SKM-1 (cell line): ENCODE data around the gene MCIDAS.

Source experiments
- DNase-seq: peaks from one replicate; lab custom pipeline; 2025; ENCODE audit not compliant: unreplicated experiment; lab: John Stamatoyannopoulos, UW

Gene MCIDAS

DNA sequence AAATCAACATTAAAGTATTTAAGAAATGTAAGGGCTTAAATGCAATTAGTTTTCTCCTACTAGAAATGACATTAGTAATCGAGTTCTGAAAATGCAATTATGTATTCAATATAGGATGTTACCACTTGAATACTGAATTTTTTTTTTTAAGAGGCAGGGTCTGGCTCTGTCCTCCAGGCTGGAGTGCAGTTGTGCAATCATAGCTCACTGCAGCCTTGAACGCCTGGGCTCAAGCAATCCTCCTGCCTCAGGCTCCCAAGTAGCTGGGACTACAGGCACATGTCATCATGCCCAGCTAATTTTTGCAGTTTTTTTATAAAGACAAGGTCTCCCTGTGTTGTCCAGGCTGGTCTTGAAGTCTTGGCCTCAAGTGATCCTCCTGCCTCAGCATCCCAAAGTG is 55.6 kb downstream of the MCIDAS start:
- DNase-seq, result no peak
